CD4-positive, alpha-beta T cell treated with Interleukin-1 beta for 1 hour (primary cell): Measurements from ENCODE around the gene ATP5F1B.
A peak's percentile ranks its signal among the peaks of the same experiment; 100 is the strongest.

Experiments used
- DNase-seq, 2 donors: peaks; one replicate each; pipeline ENCODE4 v3.0.0-alpha.2; 2020 to 2022

Gene ATP5F1B

DNA sequence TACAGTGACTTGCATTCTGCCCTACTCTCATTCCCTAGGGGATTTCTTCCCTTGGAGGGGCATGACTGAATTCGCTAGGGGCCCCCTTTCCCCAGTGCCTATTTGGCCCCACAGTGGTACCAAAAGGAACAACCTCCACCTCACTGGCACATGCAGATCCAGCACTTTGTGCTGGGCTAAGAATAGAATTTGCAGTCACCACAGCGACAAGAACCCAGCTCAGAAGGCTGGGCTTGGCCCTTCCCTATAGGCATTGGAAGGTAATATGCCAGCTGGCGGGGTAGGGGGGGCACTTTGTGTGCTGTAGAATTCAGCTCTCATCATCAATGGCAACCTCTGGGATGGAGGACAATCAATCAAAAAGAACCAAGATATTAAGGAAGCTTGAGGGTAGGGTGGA, 29.5 kb downstream of the ATP5F1B start:
- no peak for DNase-seq

DNA sequence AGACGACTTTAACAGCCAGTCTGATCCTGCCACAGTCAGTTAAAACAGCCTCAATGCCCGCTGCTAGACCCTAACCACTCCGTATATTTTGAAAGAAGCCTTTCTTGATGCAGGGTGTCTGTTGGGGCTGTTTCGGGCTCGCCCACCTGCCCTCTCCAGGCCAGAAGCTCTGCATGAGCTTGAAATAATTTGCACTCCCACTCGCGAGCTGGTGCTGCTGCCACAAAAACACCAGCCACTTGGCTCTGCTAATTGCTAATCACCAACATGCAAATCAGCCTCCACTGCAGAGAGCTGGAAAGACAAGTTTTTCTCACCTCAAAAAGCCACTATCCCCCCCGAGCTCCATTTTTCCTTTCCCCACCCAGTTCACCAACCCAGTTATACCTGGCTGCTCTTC, 31.2 kb downstream of the ATP5F1B start:
- no peak for DNase-seq

GRCh38 chr12:56604355-56604754, 41.4 kb downstream of the ATP5F1B start:
- DNase-seq = no peak

GRCh38 chr12:56602239-56602638, 43.5 kb downstream of the ATP5F1B start:
- DNase-seq = no peak

GRCh38 chr12:56601503-56601902, 44.3 kb downstream of the ATP5F1B start:
- peak; percentile 23 to 31 for DNase-seq

DNA sequence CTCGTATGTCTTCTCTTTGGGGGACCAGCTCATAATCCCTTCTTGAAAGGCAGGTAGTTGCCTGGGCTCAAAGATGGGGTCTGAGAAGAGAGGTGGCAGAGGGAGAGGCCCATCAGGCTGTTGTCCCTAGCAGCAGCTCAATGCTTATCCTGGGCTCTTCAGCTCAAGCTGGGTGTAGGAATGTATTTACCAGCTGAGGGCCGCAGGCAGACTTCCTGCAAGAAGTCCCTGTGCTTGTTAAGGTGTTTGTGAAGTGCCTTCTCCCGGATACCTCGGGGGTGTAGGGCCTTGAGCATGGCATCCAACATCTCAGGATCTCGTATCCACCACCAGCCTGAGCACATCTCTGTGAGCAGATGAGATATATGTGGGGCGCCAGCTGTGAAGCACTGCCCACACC, 45.0 kb downstream of the ATP5F1B start:
- no peak for DNase-seq

- no peak for DNase-seq
Observed at GRCh38 chr12:56599797-56600196, 46.0 kb downstream of the ATP5F1B start.

DNA sequence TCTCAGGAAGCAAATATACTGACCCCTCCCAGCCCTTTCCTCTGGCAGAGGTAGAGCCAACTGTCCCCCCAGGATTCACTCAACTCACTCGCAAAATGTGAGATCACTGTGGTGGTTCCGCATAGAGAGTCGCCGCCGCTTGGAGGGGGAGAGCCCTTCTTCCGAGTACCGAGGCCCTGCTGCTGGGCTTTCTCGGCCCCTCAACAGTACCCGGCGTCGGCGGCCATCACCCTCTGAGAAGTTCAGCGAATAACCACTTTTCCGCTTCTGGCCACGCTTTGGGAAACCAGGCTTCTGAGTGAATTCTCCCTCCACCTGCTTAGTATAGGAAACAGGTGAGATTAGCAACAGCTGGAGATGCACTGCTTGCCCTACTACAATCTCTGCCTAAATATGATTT, 46.7 kb downstream of the ATP5F1B start:
- no peak for DNase-seq

- no peak for DNase-seq
Observed at GRCh38 chr12:56596815-56597214, 49.0 kb downstream of the ATP5F1B start.

GRCh38 chr12:56593909-56594621, 51.7 kb downstream of the ATP5F1B start:
- peak; percentile 59 to 67 for DNase-seq

GRCh38 chr12:56591961-56592360, 53.8 kb downstream of the ATP5F1B start:
- no peak for DNase-seq

- no peak for DNase-seq
Observed at GRCh38 chr12:56591126-56591525, 54.7 kb downstream of the ATP5F1B start.

GRCh38 chr12:56590237-56590830, 55.5 kb downstream of the ATP5F1B start:
- peak in 1 of 2 donors; percentile 16 for DNase-seq

DNA sequence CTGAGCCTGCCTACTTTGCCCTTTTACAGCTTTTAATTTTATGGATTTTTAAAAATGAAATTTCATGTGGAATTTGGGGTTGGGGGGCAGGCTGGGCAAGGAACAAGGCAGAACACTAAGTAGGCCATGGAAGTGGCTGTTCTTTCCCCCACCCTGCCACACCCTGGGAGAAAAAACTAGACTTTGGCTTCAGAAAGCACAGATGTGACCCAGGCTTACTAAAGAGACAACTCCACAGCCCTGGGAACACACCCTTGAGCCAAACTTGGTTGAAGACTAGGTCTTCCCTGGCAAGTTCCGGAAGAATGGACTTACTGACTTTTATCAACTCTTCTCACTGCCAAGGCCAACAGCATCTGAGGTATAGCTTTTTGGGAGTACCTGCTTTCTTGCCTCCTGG, 56.0 kb downstream of the ATP5F1B start:
- DNase-seq = no peak
